Hindlimb muscle (tissue), 1 donor: Measurements from ENCODE around the gene ZSWIM5. TPM values are rescaled to one million over a fixed set of nuclear protein-coding genes. Genes with fewer than 3 reads are reported as not detected.
"Not testable (repeated sequence)": the region's sequence is repeated elsewhere in the genome, so short reads cannot be mapped to it uniquely, and the experiment has no call there.

Experiments used
- DNase-seq: peaks from one replicate; pipeline ENCODE4 v3.0.0-alpha.2; 2013
- polyA plus RNA-seq: library from polyadenylated mRNA; unstranded; fragments of 120-200 nt; gene quantifications from one replicate; pipeline ENCODE4 v1.2.1, GENCODE V29; 2013; ENCODE audit not compliant: insufficient read length

Gene ZSWIM5
- polyA plus RNA-seq, 1 donor, result 0.34 TPM

DNA sequence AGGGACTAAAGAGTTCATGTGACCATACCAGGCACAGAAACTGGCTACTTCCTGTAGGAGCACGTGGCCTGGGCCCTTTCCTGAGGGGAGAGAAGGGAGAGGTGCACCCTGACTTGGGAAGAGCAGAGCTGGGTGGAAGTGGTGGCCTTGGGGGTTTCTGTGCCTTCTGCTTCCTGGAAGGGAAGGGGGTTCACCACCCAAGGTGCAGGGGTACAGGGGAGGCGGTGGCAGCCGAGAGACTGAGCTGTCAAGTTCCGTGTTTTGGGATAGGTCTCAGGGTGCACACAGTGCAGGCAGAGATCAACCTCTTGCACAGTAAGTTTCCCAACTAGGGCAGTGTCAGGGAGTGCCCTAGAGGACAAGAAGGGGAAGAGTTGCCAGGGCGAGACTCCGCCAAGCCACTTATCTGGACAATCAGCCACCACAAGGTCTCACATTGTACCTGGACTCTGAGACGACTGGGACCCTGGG is 205.4 kb downstream of the ZSWIM5 start:
- DNase-seq, result no peak

DNA sequence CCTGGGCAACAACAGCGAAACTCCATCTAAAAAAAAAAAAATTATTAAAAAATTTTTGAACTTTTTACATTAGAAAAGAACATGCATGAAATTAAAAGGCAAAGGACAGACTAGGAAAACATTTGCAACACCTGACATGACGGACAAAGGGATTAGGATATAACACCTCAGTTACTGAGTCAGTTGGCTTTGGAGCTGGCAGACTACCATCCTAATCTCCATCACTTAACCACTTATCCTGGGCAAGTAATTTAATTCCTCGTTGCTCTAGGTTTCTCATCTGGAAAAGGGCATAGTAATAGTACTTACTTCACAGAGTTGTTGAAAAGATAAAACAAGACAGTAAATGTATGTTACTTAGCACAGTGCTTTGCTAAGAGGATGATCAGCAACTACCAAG is 207.2 kb downstream of the ZSWIM5 start:
- DNase-seq, result no peak

DNA sequence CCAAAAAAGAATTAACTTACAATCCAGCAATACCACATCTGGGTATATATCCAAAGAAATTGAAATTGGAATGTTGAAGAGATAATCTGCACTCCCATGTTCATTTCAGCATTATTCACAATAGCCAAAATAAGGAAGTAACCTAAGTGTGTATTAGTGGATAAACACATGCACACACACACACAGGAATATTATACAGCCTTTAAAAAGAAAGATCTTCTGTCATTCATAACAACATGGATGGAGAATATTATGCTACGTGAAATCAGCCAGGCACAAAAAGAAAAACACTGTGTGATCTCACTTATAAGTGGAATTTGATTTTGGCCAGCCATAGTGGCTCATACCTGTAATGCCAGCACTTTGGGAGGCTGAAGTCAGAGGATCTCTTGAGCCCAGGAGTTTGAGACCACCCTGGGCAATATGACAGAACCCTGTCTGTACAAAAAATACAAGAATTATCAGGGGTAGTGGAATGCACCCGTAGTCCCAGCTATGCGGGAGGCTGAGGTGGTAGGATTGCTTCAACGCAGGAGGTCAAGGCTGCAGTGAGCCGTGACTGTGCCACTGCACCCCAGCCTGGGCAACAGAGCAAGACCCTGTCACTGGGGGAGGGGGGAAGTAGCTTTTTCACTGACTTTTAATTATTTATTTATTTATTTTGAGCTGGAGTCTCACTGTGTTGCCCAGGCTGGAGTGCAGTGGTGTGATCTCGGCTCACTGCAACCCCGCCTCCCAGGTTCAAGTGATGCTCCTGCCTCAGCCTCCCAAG is 210.8 kb downstream of the ZSWIM5 start:
- DNase-seq, result no peak

DNA sequence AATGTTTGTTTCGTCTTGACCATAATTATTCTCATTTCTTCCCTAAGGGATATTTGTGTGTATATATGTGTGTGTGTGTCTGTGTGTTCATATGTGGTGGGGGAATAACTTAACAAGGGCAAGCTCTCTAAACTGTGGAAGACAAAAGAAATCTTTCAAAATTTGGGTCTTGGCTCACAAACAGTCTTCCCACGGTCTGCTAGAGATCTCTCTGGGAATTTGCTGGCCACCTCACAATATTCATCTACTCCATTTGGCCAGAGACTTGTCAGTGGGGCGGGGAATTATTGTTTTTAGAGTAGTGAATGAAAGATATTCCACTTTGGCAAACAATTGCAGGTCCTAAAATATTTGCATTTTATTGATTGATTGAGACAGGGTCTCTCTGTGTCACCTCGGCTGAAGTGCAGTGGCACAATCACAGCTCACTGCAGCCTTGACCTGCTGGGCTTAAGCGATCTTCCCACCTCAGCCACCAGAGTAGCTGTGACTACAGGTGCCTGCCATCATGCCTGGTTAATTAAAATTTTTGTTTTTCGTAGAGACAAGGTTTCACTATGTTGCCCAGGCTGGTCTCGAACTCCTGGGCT is 212.0 kb downstream of the ZSWIM5 start:
- DNase-seq, result no peak

DNA sequence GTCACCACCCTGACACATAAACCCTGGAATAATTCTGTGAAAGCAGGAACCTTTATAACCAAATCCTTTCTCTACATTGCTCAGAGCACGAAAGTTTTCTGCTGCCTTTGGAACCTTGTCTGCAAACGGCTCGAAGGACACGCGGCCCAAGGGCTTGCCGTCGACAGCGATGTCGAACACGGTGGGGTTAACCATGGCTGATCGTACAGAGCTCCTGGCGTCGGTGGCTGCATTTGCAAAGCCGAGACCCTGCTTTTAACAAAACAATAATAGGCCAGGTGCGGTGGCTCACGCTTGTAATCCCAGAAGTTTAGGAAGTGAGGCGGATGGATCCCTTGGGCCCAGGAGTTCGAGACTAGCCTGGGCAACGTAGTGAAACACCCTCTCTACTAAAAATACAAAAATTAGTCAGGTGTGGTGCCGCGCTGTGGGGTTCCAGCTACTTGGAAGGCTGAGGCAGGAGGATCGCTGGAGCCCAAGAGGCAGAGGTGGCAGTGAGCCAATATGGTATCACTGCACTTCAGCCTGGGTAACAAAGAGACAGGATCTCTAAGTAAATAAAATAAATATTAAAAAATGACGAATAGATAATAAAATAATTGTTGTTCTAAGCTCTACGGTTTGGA is 217.8 kb downstream of the ZSWIM5 start:
- no peak for DNase-seq

DNA sequence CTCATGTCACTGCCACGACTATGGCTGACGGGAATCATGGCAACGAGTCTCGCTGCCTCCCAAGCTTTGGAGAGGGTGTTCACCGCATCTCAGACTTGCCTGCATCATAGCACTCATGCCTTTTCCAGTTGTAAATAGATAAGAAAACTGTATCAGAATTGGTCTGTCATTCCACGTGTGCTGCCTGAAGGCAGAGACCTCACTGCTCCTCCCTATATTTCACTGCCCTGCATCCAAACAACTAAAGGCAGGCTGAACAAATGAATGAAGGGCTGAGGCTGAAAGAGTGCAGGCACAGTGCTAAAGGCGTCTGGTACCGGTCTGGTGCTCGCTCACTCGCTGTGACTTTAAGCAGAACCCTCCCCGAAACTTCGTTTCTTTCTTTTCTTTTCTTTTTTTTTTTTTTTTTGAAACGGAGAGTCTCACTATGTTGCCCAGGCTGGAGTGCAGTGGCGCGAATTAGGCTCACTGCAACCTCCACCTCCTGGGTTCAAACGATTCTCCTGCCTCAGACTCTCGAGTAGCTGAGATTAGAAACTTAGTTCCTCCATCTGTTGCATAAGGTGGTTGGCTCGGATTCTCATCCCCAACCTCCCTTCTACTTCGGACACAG is 220.6 kb downstream of the ZSWIM5 start:
- no peak for DNase-seq

DNA sequence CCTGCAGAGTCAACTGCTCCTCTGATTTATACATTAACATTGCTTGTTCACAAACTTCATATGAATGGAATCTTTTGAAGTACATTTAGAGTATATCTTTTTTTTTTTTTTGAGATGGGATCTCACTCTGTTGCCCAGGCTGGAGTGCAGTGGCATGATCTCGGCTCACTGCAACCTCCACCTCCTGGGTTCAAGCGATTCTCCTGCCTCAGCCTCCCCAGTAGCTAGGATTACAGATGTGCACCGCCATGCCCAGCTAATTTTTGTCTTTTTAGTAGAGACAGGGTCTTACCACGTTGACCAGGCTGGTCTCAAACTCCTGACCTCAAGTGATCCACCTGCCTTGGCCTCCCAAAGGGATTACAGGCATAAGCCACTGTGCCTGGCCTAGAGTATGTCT is 229.0 kb downstream of the ZSWIM5 start:
- not testable (repeated sequence) for DNase-seq

DNA sequence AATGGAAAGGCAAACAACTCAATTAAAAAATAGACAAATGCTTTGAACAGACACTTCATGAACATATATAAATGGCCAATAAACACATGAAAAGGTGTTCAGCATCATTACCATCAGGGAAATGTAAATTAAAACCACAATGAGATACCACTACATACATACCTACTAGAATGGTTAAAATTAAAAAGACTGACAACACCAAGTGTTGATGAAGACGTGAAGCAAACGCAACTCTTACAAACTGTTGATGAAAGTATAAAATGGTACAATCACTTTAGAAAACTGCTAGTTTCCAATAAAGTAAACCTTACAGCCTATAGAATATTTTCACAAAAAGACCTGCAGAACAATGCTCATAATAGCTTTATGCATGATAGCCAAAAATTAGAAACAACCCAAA is 230.2 kb downstream of the ZSWIM5 start:
- no peak for DNase-seq

DNA sequence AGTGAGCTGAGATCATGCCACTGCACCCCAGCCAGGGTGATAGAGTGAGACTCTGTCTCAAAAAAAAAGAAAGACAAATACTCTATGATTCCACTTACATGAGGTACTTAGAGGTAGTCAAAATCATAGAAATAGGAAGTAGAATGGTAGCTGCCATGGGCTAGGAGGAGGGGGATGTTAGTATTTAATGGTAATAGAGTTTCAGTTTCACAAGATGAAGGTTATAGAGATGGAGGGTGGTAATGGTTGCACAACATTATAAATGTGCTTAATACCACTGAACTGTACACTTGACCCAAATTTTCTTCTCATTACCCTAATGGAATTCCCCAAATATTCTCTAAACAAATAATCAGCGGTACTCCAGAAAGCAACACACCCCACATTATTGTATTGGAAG is 232.8 kb downstream of the ZSWIM5 start:
- DNase-seq, result no peak

DNA sequence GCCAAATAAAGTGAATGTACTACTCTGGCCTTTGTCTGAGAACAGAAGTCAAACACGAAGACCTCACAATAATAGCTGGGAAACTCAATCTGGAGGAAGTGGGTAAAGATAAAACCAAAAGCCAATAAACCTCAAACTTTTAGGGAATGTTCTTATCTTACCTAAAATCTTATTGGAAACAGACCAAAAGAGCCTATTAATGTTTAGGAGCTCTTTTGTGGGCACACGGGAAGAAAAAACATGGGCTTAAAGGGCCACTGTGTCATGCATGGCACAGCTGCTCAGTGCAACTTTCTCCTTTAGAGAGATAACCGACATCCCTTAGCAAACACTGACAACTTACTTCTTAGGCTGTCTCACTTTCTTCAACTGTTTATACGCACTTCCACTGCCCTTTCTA is 236.1 kb downstream of the ZSWIM5 start:
- no peak for DNase-seq

Other genes starting within 250 kb of the ZSWIM5 start
- 24.6 TPM for gene EIF2B3, start 220.0 kb downstream of the ZSWIM5 start, polyA plus RNA-seq
- 34.8 TPM for gene HECTD3, start 195.3 kb downstream of the ZSWIM5 start, polyA plus RNA-seq
- 80.1 TPM for gene UROD, start 194.4 kb downstream of the ZSWIM5 start, polyA plus RNA-seq
- gene HPDL, start 120.3 kb upstream of the ZSWIM5 start, polyA plus RNA-seq, result 1.8 TPM
- 7.1 TPM for gene TOE1, start 133.6 kb upstream of the ZSWIM5 start, polyA plus RNA-seq
- 16.0 TPM for gene MUTYH, start 133.8 kb upstream of the ZSWIM5 start, polyA plus RNA-seq